Stimulated activated CD4-positive, alpha-beta T cell treated with anti-CD3 and anti-CD28 coated beads, Interleukin-4, amount 100 ng/mL, for 24 hours (primary cell): ENCODE results near the gene CDIP1.
"Not testable (repeated sequence)": the region's sequence is repeated elsewhere in the genome, so short reads cannot be mapped to it uniquely, and the experiment has no call there.

Experiments used
- DNase-seq: peaks from one replicate; pipeline ENCODE4 v3.0.0-alpha.2; 2020

Gene CDIP1

DNA sequence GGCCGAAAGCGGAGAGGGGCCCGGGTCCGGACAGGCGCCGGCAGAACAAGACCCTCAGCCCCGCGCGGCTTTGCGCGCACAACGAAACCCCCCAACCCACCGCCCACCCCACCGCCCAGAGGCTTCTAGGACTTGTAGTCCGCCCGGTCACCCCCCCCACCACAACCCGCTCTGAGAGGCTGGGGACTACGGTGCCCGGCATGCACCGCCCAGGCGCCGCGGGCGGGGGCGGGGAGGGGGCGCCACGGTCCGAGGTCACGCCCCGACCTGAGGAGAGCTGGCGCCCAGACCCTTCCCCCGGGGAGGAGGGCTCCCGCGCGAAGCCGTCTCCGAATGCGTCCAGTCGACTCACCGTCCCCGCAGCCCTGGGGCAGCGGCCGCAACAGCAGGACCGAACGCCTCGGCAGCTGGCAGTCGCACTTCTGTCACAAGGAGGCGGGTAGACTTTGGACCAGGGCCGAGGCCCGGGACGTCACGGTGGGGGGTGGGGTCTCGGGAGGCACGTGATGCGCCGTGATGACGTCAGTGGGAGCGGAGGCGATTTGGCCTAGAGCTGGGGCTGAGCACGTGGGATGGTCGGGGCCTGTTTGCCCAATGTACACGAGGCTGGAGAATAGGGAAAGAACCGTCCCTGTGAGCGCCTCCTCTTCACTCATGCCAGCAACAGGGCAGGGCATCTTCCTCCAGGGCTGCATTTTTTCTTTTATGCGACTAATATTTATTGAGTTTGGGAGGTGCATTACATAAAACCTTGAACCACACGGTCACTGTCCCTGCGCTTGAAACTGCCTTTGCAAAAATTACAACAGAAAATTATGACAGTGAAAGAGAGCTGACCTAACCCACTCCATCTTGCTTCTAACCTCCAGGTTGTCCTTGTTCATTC, at the start of gene CDIP1:
Gene CDIP1, minus strand, starts transcription at position 424 of the 886 bp plus-strand sequence. CDS start 24,643 bp downstream, outside the sequence.
- DNase-seq = peak; percentile 96

DNA sequence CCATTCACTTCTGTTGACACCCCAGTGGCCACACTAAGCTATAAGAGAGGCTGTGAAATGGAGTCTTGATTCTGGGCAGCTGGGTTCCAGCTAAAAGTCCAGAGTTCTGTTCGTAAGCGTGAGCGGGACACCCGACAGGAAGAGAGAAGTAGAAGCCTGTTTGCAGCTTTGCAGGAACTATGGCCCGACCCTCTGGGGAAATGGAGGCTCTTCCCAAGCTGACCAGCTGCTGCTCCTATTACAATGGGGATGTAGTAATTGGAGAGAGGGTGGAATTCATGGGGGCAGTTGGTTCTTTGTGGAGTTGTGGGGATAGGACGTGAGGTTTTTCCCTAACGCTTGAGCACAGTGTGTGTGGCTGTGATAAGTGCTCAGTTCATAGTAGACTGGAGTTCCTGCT, 47.7 kb upstream of the CDIP1 start:
- DNase-seq = no peak

DNA sequence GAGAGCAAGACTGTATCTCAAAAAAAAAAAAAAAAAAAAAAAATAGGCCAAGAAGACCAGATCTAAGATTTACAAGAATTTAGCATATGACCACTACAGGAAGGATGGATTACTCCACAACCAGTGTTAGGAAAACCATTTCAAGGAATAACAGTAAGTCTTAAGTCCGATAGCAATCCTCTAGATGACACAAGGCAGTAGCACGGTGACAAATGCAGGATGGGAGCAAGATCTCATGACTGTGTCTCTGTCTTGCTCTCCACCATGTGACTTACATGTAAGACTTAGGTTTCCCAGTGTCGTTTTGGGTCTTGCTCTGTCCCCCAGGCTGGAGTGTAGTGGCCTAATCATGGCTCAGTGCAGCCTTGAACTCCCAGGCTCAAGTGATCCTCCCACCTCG, 45.3 kb upstream of the CDIP1 start:
- no peak for DNase-seq

DNA sequence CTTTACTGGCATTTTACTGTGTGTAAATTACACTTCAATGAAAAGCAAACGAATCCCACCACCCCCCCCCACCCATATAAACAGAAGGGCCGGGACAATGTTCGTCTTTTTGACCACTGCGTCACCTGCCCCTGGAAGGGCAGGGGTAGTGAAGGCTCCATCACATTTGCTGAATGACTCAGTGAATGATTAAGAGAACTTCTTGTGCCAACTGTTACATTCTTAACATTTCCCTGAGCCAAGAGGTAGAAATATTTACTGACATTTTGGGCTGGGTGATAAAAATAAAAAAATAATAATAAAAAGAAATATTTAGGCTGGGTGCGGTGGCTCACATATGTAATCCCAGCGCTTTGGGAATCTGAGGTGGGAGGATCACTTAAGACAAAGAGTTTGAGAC, 41.7 kb upstream of the CDIP1 start:
- DNase-seq = no peak

DNA sequence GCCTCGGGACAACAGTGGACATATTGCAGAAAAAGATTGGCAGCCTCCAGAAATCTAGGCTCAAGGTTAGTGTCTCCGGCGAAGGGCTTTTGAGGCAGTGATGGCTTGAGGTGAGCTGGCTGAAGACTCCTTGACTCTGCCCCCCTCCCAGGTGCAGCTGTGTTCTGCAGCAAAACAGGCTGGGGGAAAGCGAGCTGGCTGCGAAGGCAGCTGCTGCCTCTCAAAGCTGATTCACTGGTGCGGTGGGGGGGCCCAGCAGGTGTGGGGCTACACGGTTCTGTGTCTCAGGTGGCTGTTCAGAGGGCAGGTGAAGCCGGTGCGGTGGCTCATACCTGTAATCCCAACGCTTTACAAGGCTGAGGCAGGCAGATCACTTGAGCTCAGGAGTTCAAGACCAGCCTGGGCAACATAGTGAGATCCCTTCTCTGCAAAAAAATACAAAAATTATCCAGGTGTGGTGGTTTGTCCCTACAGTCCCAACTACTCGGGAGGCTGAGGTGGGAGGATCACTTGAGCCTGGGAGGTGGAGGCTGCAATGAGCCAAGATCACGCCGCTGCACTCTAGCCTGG, 40.5 kb upstream of the CDIP1 start:
- DNase-seq = no peak

DNA sequence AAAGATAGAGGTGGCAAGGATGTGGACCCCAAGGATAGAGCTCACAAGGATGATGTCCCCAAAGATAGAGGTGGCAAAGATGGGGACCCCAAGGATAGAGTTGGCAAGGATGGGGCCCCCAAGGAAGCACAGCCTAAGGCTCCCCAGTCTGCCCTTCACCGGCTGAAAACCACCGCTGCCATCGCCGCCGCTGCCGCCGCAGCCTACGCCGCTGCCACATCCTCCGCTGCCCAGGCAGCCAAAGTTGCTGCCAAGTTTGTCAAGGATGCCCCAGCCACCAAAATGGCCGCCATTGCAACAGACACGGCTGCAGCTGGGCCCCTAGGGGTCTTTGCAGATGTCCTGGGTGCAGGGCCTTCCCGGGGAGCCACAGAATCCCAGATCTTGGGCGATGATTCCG, 37.4 kb upstream of the CDIP1 start:
- DNase-seq = no peak

DNA sequence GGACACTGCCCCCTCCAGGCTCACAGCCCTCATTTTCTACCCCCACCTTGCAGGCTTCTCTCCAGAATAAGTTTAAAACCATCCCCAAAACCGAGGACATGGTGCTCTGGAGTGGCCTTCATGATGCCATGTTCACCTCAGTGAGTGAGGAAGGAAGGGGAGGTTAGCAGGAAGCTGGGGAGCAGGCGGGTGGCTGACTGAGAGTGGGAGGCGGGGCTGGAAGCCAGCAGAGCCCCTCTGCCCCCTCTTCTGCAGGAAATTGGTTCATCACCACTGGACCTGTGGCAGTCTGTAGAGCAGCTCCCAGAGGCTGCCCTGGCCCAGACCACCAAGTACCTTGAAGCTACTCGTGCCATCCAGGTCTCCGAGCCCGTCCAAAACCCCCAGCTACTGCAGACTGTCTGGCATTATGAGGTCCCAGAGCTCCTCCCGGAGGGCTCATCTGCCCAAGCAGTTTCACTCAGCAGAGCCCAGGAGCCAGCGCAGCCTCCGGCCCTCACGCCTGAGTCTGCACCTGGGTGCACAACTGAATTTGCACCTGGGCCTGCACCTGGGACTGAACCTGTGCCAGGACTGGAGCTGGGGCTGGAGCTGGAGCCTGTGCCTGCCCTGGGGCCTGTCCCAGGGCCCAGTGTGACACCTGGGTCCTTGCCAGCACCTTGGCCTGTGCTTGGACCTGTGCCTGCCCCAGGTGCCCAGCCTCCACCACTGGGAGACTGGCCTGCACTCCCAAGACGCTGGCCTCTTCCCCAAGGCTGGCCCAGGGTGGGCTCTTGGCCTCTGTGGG, 36.5 kb upstream of the CDIP1 start:
- DNase-seq = no peak

DNA sequence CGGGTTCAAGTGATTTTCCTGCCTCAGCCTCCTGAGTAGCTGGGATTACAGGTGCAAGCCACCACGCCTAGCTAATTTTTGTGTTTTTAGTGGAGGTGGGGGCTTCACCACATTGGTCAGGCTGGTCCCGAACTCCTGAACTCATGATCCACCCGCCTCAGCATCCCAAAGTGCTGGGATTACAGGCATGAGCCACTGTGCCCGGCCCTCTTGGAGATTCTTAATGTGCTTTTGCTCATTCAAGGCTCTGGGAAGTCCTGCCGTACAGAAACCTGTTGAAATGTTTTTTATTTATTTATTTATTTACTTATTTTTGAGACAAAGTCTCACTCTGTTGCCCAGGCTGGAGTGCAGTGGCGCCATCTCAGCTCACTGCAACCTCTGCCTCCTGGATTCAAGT, 35.4 kb upstream of the CDIP1 start:
- not testable (repeated sequence) for DNase-seq

DNA sequence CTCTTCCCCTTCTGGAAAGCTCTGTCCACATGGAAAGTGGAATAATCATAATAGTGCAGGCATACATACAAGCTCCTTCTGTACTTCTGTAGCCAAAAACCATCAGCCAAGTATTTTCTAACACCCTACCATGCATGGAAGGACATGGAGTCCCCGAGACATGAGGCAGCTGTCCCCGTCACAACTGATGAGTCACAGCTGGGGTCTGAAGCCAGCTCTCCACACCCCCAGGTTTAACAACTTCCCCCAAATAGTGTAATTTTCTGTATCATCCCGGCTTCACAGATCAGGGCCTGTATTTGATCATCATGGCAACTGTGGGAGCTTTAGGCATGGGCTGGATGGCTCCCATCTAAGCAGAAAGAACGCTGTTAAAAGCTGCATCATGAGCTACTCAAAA, 34.1 kb upstream of the CDIP1 start:
- no peak for DNase-seq

DNA sequence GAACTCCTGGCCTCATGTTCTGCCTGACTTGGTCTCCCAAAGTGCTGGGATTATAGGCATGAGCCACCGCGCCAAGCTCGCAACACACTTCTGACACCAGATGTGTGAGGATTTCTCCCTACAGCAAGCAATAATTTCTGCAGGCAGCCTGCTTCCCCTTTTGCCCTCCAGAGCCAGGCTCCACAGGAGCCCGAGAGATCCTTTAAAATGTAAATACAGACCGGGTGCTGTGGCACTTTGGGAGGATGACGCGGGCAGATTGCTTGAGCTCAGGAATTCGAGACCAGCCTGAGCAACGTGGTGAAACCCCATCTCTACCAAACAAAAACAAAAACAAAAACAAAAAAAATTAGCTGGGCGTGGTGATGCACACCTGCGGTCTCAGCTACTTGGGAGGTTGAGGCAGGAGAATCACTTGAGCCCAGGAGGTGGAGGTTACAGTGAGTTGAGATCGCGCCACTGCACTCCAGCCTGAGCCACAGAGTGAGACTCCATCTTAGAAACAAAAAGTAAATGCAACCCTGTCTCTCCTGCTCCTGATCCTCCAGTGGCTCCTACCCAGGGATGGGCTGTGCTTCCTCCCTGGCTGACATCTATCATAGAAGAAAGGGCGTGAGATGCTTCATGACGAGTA, 32.2 kb upstream of the CDIP1 start:
- DNase-seq = no peak

DNA sequence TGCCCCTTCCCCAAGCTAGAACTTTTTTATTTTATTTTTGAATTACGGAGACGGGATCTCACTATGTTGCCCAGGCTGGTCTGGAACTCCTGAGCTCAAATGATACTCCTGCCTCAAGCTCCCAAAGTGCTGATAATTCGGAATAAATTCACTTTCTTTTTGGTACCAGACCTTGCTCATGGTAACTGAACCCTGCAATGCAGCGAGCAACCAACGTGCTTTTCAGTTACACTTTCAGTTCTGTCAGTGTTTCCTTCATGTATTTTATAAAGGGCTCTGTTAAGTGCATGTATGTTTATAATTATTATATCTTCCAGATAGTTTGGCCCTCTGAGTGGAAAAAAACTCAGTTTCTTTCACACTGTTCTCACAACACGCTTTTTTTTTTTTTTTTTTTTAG, 31.5 kb upstream of the CDIP1 start:
- no peak for DNase-seq

DNA sequence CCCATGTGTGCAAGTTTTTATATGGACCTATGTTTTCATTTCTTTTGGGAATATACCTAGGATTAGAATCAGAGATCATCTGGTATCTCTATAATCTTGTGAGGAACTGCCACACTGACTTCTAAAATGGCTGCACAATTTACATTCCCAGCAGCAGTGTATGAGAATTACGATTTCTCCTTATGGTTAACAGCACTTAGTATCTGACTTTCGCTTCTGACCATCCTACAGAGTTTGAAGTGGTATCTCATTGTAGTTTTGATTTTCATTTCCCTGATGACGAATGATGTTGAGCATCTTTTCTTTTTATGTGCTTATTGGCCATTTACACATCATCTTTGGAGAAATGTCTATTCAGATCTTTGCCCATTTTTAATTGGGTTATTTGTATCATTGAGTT, 27.6 kb upstream of the CDIP1 start:
- DNase-seq = no peak

DNA sequence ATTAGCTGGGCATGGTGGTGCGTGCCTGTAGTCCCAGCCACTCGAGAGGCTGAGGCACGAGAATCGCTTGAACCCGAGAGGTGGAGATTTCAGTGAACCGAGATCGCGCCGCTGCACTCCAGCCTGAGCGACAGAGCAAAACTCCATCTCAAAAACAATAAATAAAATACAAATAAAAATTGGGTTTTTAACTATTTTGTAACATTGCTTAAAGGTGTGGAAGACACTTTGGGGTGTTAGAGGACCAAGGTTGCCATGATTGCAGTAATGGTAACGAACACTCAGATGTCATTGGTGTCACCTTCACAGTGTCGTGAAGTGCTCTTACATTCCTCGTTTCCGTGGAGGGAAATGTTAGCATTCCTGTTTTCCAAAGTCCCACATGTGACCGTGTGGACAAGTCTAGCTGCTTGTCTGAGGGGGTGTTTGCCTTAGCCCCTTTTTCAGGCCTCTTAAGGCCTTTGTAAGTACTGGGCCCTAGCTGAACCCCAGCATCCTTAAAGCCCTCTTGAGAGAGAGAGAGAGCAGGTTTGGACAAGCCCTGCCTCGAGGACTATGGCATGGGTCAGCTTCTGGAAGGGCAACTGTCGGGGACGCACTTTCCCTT, 26.2 kb upstream of the CDIP1 start:
- DNase-seq = no peak

DNA sequence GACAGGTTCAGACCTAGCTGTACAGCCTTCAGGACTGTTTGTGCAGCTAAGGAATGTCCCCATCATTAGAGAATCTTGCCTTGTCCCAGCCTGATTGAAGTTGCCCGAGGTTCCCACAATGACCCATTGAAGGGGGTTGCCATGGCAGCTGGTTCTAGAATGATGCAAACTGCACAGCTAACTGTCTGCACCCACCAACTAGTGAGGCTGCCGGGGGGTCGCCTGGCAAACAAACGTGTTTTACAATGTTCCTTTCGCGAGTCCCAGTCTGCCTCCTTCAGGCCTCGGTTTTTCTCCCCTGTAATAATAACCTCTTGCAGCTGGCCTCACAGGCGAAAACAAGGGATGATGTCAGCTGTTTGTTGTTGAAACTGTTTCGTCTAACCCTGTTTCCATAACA, 23.0 kb upstream of the CDIP1 start:
- no peak for DNase-seq

DNA sequence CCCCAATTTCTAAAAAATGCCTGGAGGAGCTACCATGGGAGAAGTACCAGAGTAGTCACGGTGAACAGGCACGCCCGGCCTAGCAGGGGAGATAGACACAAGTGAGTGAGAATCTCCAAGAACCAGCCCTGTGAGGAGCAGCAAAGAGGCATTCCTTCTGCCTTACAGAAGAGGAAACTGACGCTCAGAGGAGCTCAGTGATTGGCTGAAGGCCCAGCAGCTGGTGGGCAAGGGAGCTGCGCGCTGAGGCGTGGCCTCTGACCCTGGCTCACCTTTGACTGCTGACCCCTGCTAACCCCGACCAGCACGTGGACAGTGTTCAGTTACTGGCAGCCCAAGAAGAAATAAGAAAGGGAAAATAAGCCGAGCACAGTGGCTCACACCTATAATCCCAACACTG, 19.4 kb upstream of the CDIP1 start:
- no peak for DNase-seq

DNA sequence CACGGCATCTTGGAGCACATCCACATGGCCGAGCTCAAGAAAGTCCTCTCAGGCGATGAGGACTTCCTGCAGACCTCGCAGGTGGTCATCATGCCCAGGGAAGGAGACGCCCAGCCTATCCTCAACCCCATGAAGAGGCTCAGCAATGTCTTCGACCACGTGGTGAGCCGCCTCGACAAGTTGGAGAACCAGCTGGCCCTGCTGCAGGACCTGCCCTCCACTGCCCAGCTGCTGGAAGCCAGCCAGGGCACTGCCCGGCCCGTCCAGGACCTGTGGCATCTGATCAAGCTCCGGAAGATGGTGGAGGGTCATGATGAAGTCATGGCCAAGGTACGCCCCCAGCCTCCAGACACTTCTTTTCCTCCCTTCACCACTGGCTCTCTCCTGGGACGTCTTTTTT, 18.0 kb upstream of the CDIP1 start:
- no peak for DNase-seq

DNA sequence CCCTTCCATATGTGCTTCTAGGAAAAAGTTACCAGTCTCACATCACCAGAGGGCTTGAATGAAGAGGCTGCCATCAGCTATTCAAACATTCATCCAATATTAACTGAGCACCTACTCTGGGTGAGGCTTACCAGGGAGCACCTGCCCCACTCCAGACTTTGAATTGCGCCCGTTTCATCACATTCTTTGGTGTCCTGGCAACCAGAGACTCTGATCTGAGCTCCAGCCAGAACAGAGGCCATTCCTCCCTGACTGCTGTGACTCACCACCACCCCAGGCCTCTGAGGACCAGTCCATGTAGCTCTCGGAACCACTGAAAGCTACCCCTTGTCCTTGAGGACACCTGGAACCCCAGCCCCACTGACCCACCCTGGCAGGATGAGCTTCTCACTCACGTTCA, 17.5 kb upstream of the CDIP1 start, which contains the start of gene C16orf96:
Gene C16orf96, plus strand, starts transcription at position 229 of the 400 bp plus-strand sequence. Its CDS starts 150 bp downstream, at position 379.
- no peak for DNase-seq

DNA sequence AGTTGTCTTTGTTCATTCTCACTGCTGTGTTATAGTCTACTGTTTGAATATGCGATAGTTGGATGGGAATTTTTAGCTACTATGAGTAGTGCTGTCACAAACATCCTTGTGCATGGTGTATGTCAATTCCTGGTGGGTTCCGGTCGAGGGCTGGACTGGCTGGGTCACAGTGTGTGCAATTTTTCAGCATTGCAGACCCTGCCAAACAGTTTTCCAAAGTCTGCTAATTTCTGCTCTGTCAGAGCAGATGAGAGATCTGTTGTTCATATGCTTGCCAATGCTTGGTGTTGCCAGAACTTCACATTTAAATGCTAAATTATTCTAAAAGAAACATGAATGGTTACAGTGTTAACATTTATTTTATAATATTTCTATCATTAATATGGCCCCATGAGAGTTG, 14.0 kb upstream of the CDIP1 start:
- no peak for DNase-seq

DNA sequence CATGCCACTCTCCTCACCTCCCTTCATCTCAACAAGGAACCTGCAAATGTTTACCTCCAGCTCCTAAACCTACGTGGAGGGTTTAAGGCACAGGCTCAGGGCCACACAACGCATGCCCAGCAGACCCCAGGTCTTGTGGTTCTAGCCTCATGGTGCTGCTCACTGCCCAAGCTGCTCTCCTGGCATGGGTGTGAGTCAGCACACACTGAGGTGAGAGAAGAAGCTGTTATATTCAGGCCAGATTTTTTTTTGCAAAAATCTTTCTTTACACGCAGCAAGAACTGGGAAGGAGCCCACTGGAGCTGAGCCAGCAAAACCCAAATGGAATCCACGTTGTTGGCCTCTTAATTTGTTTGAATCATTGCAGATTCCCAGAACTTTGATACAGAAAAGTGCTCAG, 12.0 kb upstream of the CDIP1 start:
- no peak for DNase-seq

DNA sequence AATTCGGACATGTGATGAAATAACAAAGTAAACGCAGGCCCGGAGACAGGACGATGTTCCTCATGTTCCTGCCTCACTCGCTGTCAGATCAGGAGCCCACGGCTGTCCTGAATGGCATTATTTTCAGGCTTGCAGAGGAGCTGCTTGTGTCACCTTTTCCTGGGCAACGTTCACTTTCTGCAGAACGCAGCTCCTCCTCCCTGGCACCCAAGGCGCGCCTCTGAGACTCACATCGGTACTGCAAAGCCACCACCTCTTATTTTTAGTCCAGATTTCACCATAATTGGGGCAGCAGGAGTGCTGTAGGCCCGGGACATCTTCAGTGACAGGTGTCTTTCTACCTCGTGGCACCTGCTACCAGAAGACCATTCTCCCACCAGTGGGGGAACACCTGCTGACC, 9.6 kb upstream of the CDIP1 start:
- no peak for DNase-seq

DNA sequence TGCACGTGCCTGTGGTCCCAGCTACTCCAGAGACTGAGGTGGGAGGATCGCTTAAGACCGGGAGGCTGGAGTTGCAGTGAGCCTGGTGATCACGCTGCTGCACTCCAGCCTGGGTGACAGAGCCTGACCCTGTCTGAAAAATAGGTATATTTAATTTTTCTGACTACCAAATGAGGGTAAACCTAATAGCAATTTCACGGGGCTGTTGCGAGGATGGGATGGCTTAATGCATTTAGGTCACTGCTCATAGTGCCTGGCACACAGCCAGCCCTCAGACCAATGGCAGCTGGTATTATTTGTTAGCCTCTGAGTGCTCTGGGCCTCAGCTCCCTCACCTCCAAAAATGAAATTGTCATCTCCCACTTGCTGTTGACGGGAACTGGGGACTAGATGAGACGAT, 5.9 kb upstream of the CDIP1 start:
- no peak for DNase-seq

DNA sequence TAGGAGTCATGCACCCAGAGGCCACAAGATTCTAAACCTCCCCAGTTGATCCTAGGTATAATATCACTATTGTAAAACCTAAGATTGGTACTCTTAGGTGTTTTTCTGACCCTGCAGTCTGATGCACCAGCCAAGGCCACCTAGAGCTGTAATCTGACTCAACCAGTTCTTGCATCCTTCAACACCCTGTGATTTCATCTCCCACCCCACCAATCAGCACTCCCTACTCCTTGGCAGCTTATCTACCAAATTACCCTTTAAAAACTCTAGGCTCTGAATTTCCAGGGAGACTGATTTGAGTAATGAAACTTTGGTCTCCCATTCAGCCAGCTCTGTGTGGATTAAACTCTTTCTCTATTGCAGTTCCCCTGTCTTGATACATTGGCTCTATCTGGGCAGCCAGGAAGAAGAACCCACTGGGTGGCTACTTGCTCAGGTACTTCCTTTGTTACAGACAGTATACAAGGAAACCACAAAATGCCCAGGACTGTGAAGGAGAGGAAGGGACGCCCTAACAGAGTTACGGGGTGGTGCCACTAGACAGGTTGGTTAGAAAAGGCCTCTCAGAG, 1.2 kb upstream of the CDIP1 start:
- no peak for DNase-seq
